CD1c-positive myeloid dendritic cell (primary cell): Measurements from ENCODE around the gene CALHM1.
"Not testable (repeated sequence)": the region's sequence is repeated elsewhere in the genome, so short reads cannot be mapped to it uniquely, and the experiment has no call there.

Source experiments
- DNase-seq: peaks from one replicate; pipeline ENCODE4 v3.0.0-alpha.2; 2016; ENCODE audit errors: extremely low spot score

CALHM1 gene

GRCh38 chr10:103429647-103430046, 29.1 kb downstream of the CALHM1 start:
- no peak for DNase-seq

- no peak for DNase-seq
Measured at GRCh38 chr10:103428989-103429643, 29.6 kb downstream of the CALHM1 start.

- DNase-seq = no peak
Measured at GRCh38 chr10:103427866-103428265, 30.8 kb downstream of the CALHM1 start.

- DNase-seq = no peak
Measured at GRCh38 chr10:103423748-103424147, 35.0 kb downstream of the CALHM1 start.

- no peak for DNase-seq
Measured at GRCh38 chr10:103419101-103419500, 39.6 kb downstream of the CALHM1 start.

- no peak for DNase-seq
Measured at GRCh38 chr10:103417601-103418000, 41.1 kb downstream of the CALHM1 start.

- not testable (repeated sequence) for DNase-seq
Measured at GRCh38 chr10:103417148-103417469, 41.6 kb downstream of the CALHM1 start.

GRCh38 chr10:103416436-103417147, 42.1 kb downstream of the CALHM1 start:
- DNase-seq = peak; percentile 76

GRCh38 chr10:103415581-103415980, 43.1 kb downstream of the CALHM1 start:
- no peak for DNase-seq

GRCh38 chr10:103413564-103413963, 45.1 kb downstream of the CALHM1 start:
- no peak for DNase-seq
